ENCODE data around the gene FGB. TPM values are rescaled to one million over a fixed set of nuclear protein-coding genes. Genes with fewer than 3 reads are reported as not detected.

FGB gene
- total RNA-seq, 1 experiment from 2014 or later, result 29.4 TPM

DNA sequence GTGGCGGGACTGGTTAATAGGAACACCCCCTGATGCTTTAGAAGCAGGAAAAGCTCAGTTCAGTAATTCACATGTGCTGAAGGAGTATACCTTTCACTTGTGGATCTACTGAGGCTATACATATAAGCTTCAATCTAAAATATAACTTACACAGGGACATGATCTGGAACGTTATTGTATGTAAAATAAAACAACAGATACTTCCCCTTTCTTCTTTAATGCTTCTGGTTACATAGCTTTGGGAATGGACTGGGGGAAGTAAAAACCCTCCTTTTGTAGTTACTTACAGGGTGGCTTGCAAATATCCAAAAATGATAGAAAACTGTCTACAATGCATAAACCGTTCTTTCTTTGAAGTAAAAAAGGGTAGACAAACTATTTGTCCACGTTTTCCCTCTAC is 47.8 kb downstream of the FGB start:
- no peak overlapping the region for H3K4me3 Mint-ChIP-seq (ENCODE audit: unreplicated experiment)
- intact Hi-C loops (cut with micrococcal nuclease; ENCODE audit: unreplicated experiment), result no loop called here
- Histone ChIP-seq H3K36me3 (ENCODE audit: control insufficient read depth, insufficient read depth, low read length) (peaks cover 3% of the 10 kb centered on the region), H3K27me3 (replicated peaks; ENCODE audit: control insufficient read depth, insufficient read depth, low read length) (no peaks in the 10 kb centered on the region), H3K9me3 (no peaks in the 10 kb centered on the region), H3K4me1 (peaks cover 24% of the 10 kb centered on the region), H3K4me3 (ENCODE audit: low read depth, low read length) (peak overlapping the region; percentile 49)
- BruUV-seq (replicated peaks), result no TSS peak
- H3K36me3 Mint-ChIP-seq (ENCODE audit: insufficient read depth, unreplicated experiment), result peaks cover 11% of the 10 kb centered on the region
- H3K9me3 Mint-ChIP-seq (ENCODE audit: unreplicated experiment), result no peaks in the 10 kb centered on the region
- peaks cover 8% of the 10 kb centered on the region for H3K4me1 Mint-ChIP-seq (ENCODE audit: low read depth, unreplicated experiment)
- TF ChIP-seq, protein P1, sequence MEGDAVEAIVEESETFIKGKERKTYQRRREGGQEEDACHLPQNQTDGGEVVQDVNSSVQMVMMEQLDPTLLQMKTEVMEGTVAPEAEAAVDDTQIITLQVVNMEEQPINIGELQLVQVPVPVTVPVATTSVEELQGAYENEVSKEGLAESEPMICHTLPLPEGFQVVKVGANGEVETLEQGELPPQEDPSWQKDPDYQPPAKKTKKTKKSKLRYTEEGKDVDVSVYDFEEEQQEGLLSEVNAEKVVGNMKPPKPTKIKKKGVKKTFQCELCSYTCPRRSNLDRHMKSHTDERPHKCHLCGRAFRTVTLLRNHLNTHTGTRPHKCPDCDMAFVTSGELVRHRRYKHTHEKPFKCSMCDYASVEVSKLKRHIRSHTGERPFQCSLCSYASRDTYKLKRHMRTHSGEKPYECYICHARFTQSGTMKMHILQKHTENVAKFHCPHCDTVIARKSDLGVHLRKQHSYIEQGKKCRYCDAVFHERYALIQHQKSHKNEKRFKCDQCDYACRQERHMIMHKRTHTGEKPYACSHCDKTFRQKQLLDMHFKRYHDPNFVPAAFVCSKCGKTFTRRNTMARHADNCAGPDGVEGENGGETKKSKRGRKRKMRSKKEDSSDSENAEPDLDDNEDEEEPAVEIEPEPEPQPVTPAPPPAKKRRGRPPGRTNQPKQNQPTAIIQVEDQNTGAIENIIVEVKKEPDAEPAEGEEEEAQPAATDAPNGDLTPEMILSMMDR (IDR thresholded peaks at IDR 0.05; ENCODE audit: insufficient read depth in 1 of 2, low read depth in 1 of 2, low read length in 1 of 2, severe bottlenecking in 1 of 2, unreplicated experiment in 1 of 2), result no peak
- ChIA-PET CTCF (no interaction called here), POLR2A (no interaction called here)
- DNase-seq, result no peak
- H3K27me3 Mint-ChIP-seq (ENCODE audit: insufficient read depth, unreplicated experiment), result no peaks in the 10 kb centered on the region
- H3K27ac Mint-ChIP-seq (ENCODE audit: unreplicated experiment), result no peak overlapping the region

DNA sequence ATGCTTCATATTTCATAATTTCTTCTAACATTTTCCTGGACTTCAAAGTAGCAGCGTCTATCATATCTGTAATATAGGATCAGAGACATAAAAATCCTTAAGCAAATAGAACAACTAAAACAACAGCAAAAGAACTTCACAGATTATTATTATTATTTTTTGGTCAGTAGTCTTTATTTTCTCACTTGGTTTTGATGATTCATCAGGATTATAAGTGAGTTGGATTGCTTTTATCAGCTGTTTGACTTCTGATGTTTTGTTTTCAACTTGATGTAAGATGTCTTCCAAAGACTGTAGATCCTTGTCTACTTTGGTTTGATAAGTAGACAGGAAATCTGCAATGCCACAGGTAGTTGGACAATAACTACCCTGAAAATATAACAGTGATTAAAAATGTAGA is 49.0 kb downstream of the FGB start:
- peak overlapping the region; percentile 66 for H3K27ac Mint-ChIP-seq (ENCODE audit: unreplicated experiment)
- H3K4me1 Mint-ChIP-seq (ENCODE audit: low read depth, unreplicated experiment), result peaks cover 9% of the 10 kb centered on the region
- POLR2A ChIA-PET, result interaction anchor here (1.1 to 1.3 kb wide), 2 partner anchors 53 to 62 kb away, joined by 4 read pairs; partner anchors contain the start of gene PLRG1
- DNase-seq, result no peak
- no peaks in the 10 kb centered on the region for H3K27me3 Mint-ChIP-seq (ENCODE audit: insufficient read depth, unreplicated experiment)
- no peaks in the 10 kb centered on the region for H3K9me3 ChIP-seq
- H3K27me3 ChIP-seq (replicated peaks; ENCODE audit: control insufficient read depth, insufficient read depth, low read length), result no peaks in the 10 kb centered on the region
- H3K36me3 Mint-ChIP-seq (ENCODE audit: insufficient read depth, unreplicated experiment), result peaks cover 5% of the 10 kb centered on the region
- peak overlapping the region; percentile 65 for H3K4me3 Mint-ChIP-seq (ENCODE audit: unreplicated experiment)
- TF ChIP-seq, protein P1 (IDR thresholded peaks at IDR 0.05; ENCODE audit: insufficient read depth in 1 of 2, low read depth in 1 of 2, low read length in 1 of 2, severe bottlenecking in 1 of 2, unreplicated experiment in 1 of 2), result no peak
- peak overlapping the region; percentile 49 for H3K4me3 ChIP-seq (ENCODE audit: low read depth, low read length)
- no TSS peak for BruUV-seq (replicated peaks)
- H3K4me1 ChIP-seq, result peaks cover 31% of the 10 kb centered on the region
- intact Hi-C loops (cut with micrococcal nuclease; ENCODE audit: unreplicated experiment), result no loop called here
- H3K36me3 ChIP-seq (ENCODE audit: control insufficient read depth, insufficient read depth, low read length), result no peaks in the 10 kb centered on the region; the same call in none of the 2 replicates
- H3K9me3 Mint-ChIP-seq (ENCODE audit: unreplicated experiment), result no peaks in the 10 kb centered on the region
- CTCF ChIA-PET, result interaction anchor here (1.1 to 1.5 kb wide), 3 partner anchors 13 to 62 kb away, joined by 4 to 17 read pairs (median 5); partner anchors contain the start of gene PLRG1

DNA sequence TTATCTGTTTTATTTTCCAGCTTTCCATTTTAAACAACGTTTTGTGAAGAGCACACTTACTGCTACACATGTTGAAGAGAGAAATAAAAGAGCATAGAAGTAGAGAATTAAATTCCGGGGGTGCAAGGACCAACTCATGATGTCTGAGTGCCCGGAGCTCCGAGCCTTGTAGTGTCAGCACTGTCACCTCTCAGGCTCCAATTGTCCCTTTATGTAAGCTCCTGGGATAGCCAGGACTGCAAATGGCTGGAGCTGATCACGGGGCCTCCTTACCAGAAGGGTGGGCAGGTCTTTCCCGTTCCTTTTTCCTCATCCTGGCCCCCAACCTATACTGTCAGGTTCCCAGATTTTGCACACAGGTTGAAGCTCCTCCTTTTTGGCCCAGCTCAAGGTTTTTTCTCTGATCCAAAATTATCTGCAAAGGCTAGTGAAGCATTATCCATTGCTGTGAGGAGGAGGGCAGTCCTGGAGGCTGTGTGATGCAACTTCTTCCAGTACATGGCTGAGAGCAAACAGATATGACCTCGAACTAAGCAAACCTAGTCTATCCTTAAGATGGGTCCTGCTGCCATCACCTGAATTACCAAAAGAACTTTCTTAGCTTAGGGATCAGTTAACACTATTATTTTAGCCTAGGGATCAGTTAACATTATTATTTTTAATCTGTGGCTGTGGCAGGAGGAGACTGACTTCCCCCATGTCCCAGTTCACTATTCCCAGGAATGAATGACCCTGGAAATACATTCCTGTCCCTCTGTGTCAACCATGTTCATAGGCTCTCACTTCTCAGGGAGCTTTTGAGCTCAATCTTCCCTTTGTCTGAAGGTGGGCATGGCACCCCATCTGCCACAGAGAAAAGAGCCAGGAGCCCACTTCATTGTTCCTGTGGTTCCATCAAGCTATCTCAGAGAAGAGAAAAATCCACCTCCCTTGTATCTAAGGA is 49.9 kb downstream of the FGB start, which contains the start of gene FGG:
TSS of gene FGG (minus strand) at position 185 of the 943 bp plus-strand sequence. CDS start at position 138, 47 bp downstream.
- Mint-ChIP-seq H3K4me3 (ENCODE audit: unreplicated experiment) (peak within 1 kb of the TSS; percentile 65), H3K27ac (ENCODE audit: unreplicated experiment) (peak within 1 kb of the TSS; percentile 66), H3K4me1 (ENCODE audit: low read depth, unreplicated experiment) (peaks cover 15% of the 10 kb centered on the region), H3K9me3 (ENCODE audit: unreplicated experiment) (no peaks in the 10 kb centered on the region), H3K36me3 (ENCODE audit: insufficient read depth, unreplicated experiment) (peaks cover 5% of the 10 kb centered on the region), H3K27me3 (ENCODE audit: insufficient read depth, unreplicated experiment) (no peaks in the 10 kb centered on the region)
- DNase-seq, result peak; percentile 54 to 56
- Histone ChIP-seq H3K27me3 (replicated peaks; ENCODE audit: control insufficient read depth, insufficient read depth, low read length) (no peaks in the 10 kb centered on the region), H3K4me3 (ENCODE audit: low read depth, low read length) (peak within 1 kb of the TSS; percentile 49), H3K36me3 (ENCODE audit: control insufficient read depth, insufficient read depth, low read length) (no peaks in the 10 kb centered on the region), H3K9me3 (no peaks in the 10 kb centered on the region), H3K4me1 (peaks cover 38% of the 10 kb centered on the region)
- CTCF ChIA-PET, result interaction anchor here (1.1 to 1.5 kb wide), 3 partner anchors 12 to 63 kb away, joined by 4 to 17 read pairs (median 5); partner anchors contain the start of gene PLRG1
- intact Hi-C loops (cut with micrococcal nuclease; ENCODE audit: unreplicated experiment), result no loop called here
- no TSS peak for BruUV-seq (replicated peaks)
- TF ChIP-seq, protein P1 (IDR thresholded peaks at IDR 0.05; ENCODE audit: insufficient read depth in 1 of 2, low read depth in 1 of 2, low read length in 1 of 2, severe bottlenecking in 1 of 2, unreplicated experiment in 1 of 2), result no peak
- POLR2A ChIA-PET, result interaction anchor here (1.1 to 1.3 kb wide), 2 partner anchors 53 to 63 kb away, joined by 4 read pairs; partner anchors contain the start of gene PLRG1

Measured in Caco-2 (cell line).